Lower lobe of right lung (tissue), 2 donors: ENCODE results near the gene SMAD4. TPM values are rescaled to one million over a fixed set of nuclear protein-coding genes. Genes with fewer than 3 reads are reported as not detected.
A peak's percentile ranks its signal among the peaks of the same experiment; 100 is the strongest.
"Not testable (repeated sequence)": the region's sequence is repeated elsewhere in the genome, so short reads cannot be mapped to it uniquely, and the experiment has no call there.

Source experiments
- ATAC-seq, 2 donors: fragments of 200-7000 bp; cut with Tn5 transposase; one replicate each; pipeline ENCODE4 v1.9.1; 2020 to 2022; ENCODE audit warnings: mild to moderate bottlenecking in 2 of 2, moderate library complexity in 2 of 2
- DNase-seq: peaks from one replicate; pipeline ENCODE4 v3.0.0-alpha.2; 2020
- H3K27ac ChIP-seq: fragments of 200-600 bp; one replicate; pipeline ENCODE4 v1.8.0; 2022
- H3K27me3 ChIP-seq: fragments of 200-600 bp; one replicate; pipeline ENCODE4 v1.8.0; 2022; ENCODE audit warnings: low read depth
- H3K36me3 ChIP-seq: fragments of 200-600 bp; one replicate; pipeline ENCODE4 v1.8.0; 2022; ENCODE audit warnings: mild to moderate bottlenecking
- H3K4me1 ChIP-seq: fragments of 200-600 bp; one replicate; pipeline ENCODE4 v1.8.0; 2022
- H3K4me3 ChIP-seq: fragments of 200-600 bp; one replicate; pipeline ENCODE4 v1.8.0; 2022; ENCODE audit warnings: mild to moderate bottlenecking
- H3K9me3 ChIP-seq: fragments of 200-600 bp; one replicate; pipeline ENCODE4 v1.8.0; 2022
- intact Hi-C: fragments of 100-400 bp; cut with DNase I; formaldehyde crosslinking; loops from one replicate; pipeline ENCODE4 v1.11.0; 2022
- total RNA-seq: library from RNA; stranded (reverse); fragmentation: NEBNext Ultra II Directional; extraction: Animal tissue kit (Norgen Biotek cat#: 25700); gene quantifications from one replicate; pipeline ENCODE4 v1.2.1, GENCODE V29; 2021
- TF ChIP-seq, protein P1 (sequence below): fragments of 200-600 bp; IDR thresholded peaks from one replicate; pipeline ENCODE4 v1.8.0; 2022; ENCODE audit warnings: antibody characterized with exemption, mild to moderate bottlenecking
- donor health status: DM: no; HTN: yes; CAD: no; lungs with severe emphysema.

The SMAD4 gene
- total RNA-seq, 1 donor from 2014 or later = 97.8 TPM

DNA sequence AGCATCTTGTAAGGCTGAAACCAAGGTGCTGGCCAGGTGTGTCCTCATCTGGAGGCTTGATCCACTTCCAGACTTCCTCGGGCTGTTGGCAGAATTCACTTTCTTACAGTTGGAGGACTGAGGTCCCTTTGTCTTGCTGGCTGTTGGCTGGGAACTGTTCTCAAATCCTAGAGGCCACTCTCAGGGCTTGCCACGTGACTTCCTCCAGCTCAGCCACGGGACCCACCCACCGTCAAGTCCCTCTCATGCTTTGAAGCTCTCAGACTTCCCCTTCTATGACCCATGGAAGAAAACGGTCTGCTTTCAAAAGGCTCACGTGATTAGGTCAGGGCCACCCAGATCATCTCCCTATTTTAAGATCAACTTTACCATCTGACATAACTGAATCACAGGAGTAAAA, 77.1 kb downstream of the SMAD4 start:
- peaks cover 6% of the 10 kb centered on the region for H3K27me3 ChIP-seq
- H3K9me3 ChIP-seq = peaks cover 2% of the 10 kb centered on the region
- H3K4me3 ChIP-seq = no peak overlapping the region
- H3K36me3 ChIP-seq = no peaks in the 10 kb centered on the region
- ATAC-seq = peak in 1 of 2 donors; percentile 44
- TF ChIP-seq, protein P1, sequence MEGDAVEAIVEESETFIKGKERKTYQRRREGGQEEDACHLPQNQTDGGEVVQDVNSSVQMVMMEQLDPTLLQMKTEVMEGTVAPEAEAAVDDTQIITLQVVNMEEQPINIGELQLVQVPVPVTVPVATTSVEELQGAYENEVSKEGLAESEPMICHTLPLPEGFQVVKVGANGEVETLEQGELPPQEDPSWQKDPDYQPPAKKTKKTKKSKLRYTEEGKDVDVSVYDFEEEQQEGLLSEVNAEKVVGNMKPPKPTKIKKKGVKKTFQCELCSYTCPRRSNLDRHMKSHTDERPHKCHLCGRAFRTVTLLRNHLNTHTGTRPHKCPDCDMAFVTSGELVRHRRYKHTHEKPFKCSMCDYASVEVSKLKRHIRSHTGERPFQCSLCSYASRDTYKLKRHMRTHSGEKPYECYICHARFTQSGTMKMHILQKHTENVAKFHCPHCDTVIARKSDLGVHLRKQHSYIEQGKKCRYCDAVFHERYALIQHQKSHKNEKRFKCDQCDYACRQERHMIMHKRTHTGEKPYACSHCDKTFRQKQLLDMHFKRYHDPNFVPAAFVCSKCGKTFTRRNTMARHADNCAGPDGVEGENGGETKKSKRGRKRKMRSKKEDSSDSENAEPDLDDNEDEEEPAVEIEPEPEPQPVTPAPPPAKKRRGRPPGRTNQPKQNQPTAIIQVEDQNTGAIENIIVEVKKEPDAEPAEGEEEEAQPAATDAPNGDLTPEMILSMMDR = no peak
- no peak overlapping the region for H3K27ac ChIP-seq
- intact Hi-C loops = no loop called here
- peaks cover 7% of the 10 kb centered on the region for H3K4me1 ChIP-seq
- DNase-seq = no peak

GRCh38 chr18:51107598-51108305, 77.7 kb downstream of the SMAD4 start:
- intact Hi-C loops = no loop called here
- no peak overlapping the region for H3K27ac ChIP-seq
- DNase-seq = no peak
- H3K36me3 ChIP-seq = no peaks in the 10 kb centered on the region
- TF ChIP-seq, protein P1 = no peak
- H3K4me1 ChIP-seq = peaks cover 7% of the 10 kb centered on the region
- no peak for ATAC-seq
- H3K27me3 ChIP-seq = peaks cover 6% of the 10 kb centered on the region
- no peaks in the 10 kb centered on the region for H3K9me3 ChIP-seq
- no peak overlapping the region for H3K4me3 ChIP-seq

GRCh38 chr18:51108330-51108729, 78.3 kb downstream of the SMAD4 start:
- intact Hi-C loops = no loop called here
- Histone ChIP-seq H3K9me3 (no peaks in the 10 kb centered on the region), H3K4me1 (peaks cover 7% of the 10 kb centered on the region), H3K36me3 (no peaks in the 10 kb centered on the region), H3K27me3 (peaks cover 6% of the 10 kb centered on the region), H3K27ac (no peak overlapping the region), H3K4me3 (no peak overlapping the region)
- no peak for ATAC-seq
- no peak for DNase-seq
- TF ChIP-seq, protein P1 = no peak

GRCh38 chr18:51110073-51110797, 80.2 kb downstream of the SMAD4 start:
- Histone ChIP-seq H3K4me3 (no peak overlapping the region), H3K27ac (no peak overlapping the region), H3K36me3 (no peaks in the 10 kb centered on the region), H3K4me1 (peaks cover 7% of the 10 kb centered on the region), H3K9me3 (no peaks in the 10 kb centered on the region), H3K27me3 (peaks cover 6% of the 10 kb centered on the region)
- ATAC-seq (peak; percentile 93 to 95), DNase-seq (peak; percentile 73)
- TF ChIP-seq, protein P1 = peak; percentile 97
- intact Hi-C loops = no loop called here

- H3K27ac ChIP-seq, H3K4me1 ChIP-seq, H3K36me3 ChIP-seq, H3K27me3 ChIP-seq, ATAC-seq, DNase-seq, intact Hi-C loops, H3K4me3 ChIP-seq, H3K9me3 ChIP-seq: not testable (repeated sequence)
Observed at GRCh38 chr18:51111633-51112355, 81.8 kb downstream of the SMAD4 start.

GRCh38 chr18:51116996-51117395, 87.0 kb downstream of the SMAD4 start:
- intact Hi-C loops, ATAC-seq, DNase-seq: not testable (repeated sequence)

GRCh38 chr18:51119561-51119960, 89.5 kb downstream of the SMAD4 start:
- intact Hi-C loops, H3K36me3 ChIP-seq, DNase-seq, H3K4me1 ChIP-seq, H3K9me3 ChIP-seq, H3K4me3 ChIP-seq, H3K27ac ChIP-seq, ATAC-seq, H3K27me3 ChIP-seq: not testable (repeated sequence)

More at GRCh38 chr18:51116996-51117395, 87.0 kb downstream of the SMAD4 start:
- not testable (repeated sequence) for H3K36me3 ChIP-seq, H3K27ac ChIP-seq, H3K9me3 ChIP-seq, H3K27me3 ChIP-seq, H3K4me1 ChIP-seq, H3K4me3 ChIP-seq

- H3K9me3 ChIP-seq, H3K4me3 ChIP-seq, DNase-seq, H3K36me3 ChIP-seq, H3K27ac ChIP-seq, H3K27me3 ChIP-seq, ATAC-seq, intact Hi-C loops, H3K4me1 ChIP-seq: not testable (repeated sequence)
Observed at GRCh38 chr18:51119976-51120375, 90.0 kb downstream of the SMAD4 start.
